LHCN-M2 (cell line): ENCODE data around the gene SBK2. TPM values are rescaled to one million over a fixed set of nuclear protein-coding genes. Genes with fewer than 3 reads are reported as not detected.
"Not testable (repeated sequence)": the region's sequence is repeated elsewhere in the genome, so short reads cannot be mapped to it uniquely, and the experiment has no call there.

Experiments
- DNase-seq: peaks from one replicate; pipeline ENCODE4 v3.0.0-alpha.2; 2012; ENCODE audit warnings: low read depth
- total RNA-seq: library from RNA; depleted of rRNA; stranded (reverse); fragments of >200 nt; gene quantifications from 2 replicates; pipeline ENCODE4 v1.2.3, GENCODE V29; 2014

Gene SBK2
- total RNA-seq, 1 experiment from 2014 or later, result 1.5 TPM

GRCh38 chr19:55502197-55502952, 34.6 kb downstream of the SBK2 start:
- DNase-seq, result no peak

GRCh38 chr19:55500368-55500952, 36.5 kb downstream of the SBK2 start:
- DNase-seq, result no peak

- no peak for DNase-seq
Measured at GRCh38 chr19:55498246-55498840, 38.6 kb downstream of the SBK2 start.

GRCh38 chr19:55497763-55498162, 39.2 kb downstream of the SBK2 start:
- no peak for DNase-seq

- DNase-seq, result not testable (repeated sequence)
Measured at GRCh38 chr19:55496820-55497219, 40.1 kb downstream of the SBK2 start.

- DNase-seq, result peak; percentile 55
Measured at GRCh38 chr19:55495646-55496349, 41.1 kb downstream of the SBK2 start.

GRCh38 chr19:55494172-55494761, 42.7 kb downstream of the SBK2 start:
- no peak for DNase-seq

GRCh38 chr19:55493645-55494171, 43.2 kb downstream of the SBK2 start:
- no peak for DNase-seq

GRCh38 chr19:55493052-55493644, 43.8 kb downstream of the SBK2 start:
- DNase-seq, result no peak

- DNase-seq, result no peak
Measured at GRCh38 chr19:55492362-55492944, 44.5 kb downstream of the SBK2 start.

- DNase-seq, result no peak
Measured at GRCh38 chr19:55491546-55492360, 45.2 kb downstream of the SBK2 start.

GRCh38 chr19:55490478-55491432, 46.2 kb downstream of the SBK2 start:
- no peak for DNase-seq

GRCh38 chr19:55489711-55490477, 47.0 kb downstream of the SBK2 start:
- DNase-seq, result no peak

- DNase-seq, result no peak
Measured at GRCh38 chr19:55488986-55489710, 47.8 kb downstream of the SBK2 start.

GRCh38 chr19:55487924-55488687, 48.8 kb downstream of the SBK2 start, which contains the start of gene SSC5D:
Gene SSC5D, plus strand, starts transcription at chr19:55488436. Its CDS starts 154 bp downstream, at chr19:55488590.
- DNase-seq, result no peak
